ENCODE results near the gene INSYN1.

DNA sequence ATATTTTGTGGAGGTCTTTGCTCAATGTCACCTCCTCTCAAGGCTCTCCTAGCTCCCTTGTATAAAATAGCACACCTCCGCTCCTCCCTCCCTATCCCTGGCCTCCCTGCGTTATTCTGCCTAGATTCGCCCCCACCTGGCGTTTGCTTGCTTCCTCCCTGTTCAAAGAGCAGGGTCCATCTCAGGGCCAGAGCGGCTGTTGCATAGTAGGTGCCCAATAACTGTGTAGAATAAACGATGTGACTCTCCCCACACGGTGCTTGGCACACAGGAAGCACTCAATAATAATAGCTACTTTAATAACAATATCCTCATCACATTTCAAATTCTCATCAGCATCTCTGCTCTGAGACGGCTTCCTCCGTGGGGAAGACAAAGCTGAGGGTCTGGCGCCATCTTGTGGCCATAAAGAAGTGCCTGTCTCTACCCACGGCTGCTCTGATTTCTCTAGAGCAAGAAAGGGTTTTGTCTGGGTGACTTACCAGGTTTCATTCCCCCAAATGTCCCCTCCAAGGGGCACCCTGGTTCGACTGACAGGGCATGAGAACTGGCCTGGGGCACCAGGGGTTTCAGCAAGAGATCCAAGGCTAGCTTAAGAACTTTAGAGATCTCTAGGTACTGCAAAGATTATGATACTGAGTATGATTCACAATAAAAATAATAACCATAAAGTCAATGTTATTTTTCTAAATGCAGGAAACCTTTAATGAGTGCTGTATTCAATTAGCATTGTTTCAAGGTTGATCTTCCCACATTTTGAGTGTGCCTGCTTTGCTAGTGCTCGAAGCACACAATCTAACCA, 52.9 kb downstream of the INSYN1 start:
- TF ChIP-seq, protein P1, sequence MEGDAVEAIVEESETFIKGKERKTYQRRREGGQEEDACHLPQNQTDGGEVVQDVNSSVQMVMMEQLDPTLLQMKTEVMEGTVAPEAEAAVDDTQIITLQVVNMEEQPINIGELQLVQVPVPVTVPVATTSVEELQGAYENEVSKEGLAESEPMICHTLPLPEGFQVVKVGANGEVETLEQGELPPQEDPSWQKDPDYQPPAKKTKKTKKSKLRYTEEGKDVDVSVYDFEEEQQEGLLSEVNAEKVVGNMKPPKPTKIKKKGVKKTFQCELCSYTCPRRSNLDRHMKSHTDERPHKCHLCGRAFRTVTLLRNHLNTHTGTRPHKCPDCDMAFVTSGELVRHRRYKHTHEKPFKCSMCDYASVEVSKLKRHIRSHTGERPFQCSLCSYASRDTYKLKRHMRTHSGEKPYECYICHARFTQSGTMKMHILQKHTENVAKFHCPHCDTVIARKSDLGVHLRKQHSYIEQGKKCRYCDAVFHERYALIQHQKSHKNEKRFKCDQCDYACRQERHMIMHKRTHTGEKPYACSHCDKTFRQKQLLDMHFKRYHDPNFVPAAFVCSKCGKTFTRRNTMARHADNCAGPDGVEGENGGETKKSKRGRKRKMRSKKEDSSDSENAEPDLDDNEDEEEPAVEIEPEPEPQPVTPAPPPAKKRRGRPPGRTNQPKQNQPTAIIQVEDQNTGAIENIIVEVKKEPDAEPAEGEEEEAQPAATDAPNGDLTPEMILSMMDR (IDR thresholded peaks at IDR 0.05), result peak; percentile 79 to 91 (median 90)
- TF ChIP-seq POLR2A (IDR thresholded peaks at IDR 0.05), result no peak
